ENCODE data around the gene YTHDF1.
A peak's percentile ranks its signal among the peaks of the same experiment; 100 is the strongest.
"Not testable (repeated sequence)": the region's sequence is repeated elsewhere in the genome, so short reads cannot be mapped to it uniquely, and the experiment has no call there.

The YTHDF1 gene

GRCh38 chr20:63223121-63223825, 7.3 kb upstream of the YTHDF1 start:
- peak; percentile 66 for ATAC-seq
- no peak for TF ChIP-seq ZNF70 (CRISPR knock-in tag; IDR thresholded peaks at IDR 0.05)
- no peak for TF ChIP-seq TSHZ2 (CRISPR knock-in tag; IDR thresholded peaks at IDR 0.05)
- no peak for TF ChIP-seq OSR1 (CRISPR knock-in tag; IDR thresholded peaks at IDR 0.05)
- TF ChIP-seq CREB5 (CRISPR knock-in tag; IDR thresholded peaks at IDR 0.05; ENCODE audit: low read depth), result no peak
- TF ChIP-seq CSRNP3 (CRISPR knock-in tag; IDR thresholded peaks at IDR 0.05), result no peak
- no peak for TF ChIP-seq SNAI2 (CRISPR knock-in tag; IDR thresholded peaks at IDR 0.05)
- no peak for TF ChIP-seq ZNF565 (CRISPR knock-in tag; conservative IDR thresholded peaks at IDR 0.05; ENCODE audit: low read depth)
- no peak for TF ChIP-seq BACH2 (CRISPR knock-in tag; IDR thresholded peaks at IDR 0.05; ENCODE audit: borderline replicate concordance)
- no peak for TF ChIP-seq PATZ1 (CRISPR knock-in tag; IDR thresholded peaks at IDR 0.05; ENCODE audit: borderline replicate concordance)
- TF ChIP-seq ARNTL (CRISPR knock-in tag; IDR thresholded peaks at IDR 0.05; ENCODE audit: borderline replicate concordance, low read depth), result no peak
- no peak for TF ChIP-seq ZNF8 (CRISPR knock-in tag; IDR thresholded peaks at IDR 0.05)
- no peak for TF ChIP-seq PPARA (CRISPR knock-in tag; IDR thresholded peaks at IDR 0.05; ENCODE audit: borderline replicate concordance)
- TF ChIP-seq ESRRG (CRISPR knock-in tag; IDR thresholded peaks at IDR 0.05), result no peak
- no peak for TF ChIP-seq ZC3H10 (CRISPR knock-in tag; IDR thresholded peaks at IDR 0.05)

GRCh38 chr20:63222541-63222940, 6.6 kb upstream of the YTHDF1 start:
- no peak for ATAC-seq
- TF ChIP-seq ARNTL (CRISPR knock-in tag; IDR thresholded peaks at IDR 0.05; ENCODE audit: borderline replicate concordance, low read depth) (no peak), ISL1 (CRISPR knock-in tag; IDR thresholded peaks at IDR 0.05) (no peak), ZNF70 (CRISPR knock-in tag; IDR thresholded peaks at IDR 0.05) (no peak), ESRRG (CRISPR knock-in tag; IDR thresholded peaks at IDR 0.05) (no peak), TSHZ2 (CRISPR knock-in tag; IDR thresholded peaks at IDR 0.05) (no peak), PPARA (CRISPR knock-in tag; IDR thresholded peaks at IDR 0.05; ENCODE audit: borderline replicate concordance) (no peak), BACH2 (CRISPR knock-in tag; IDR thresholded peaks at IDR 0.05; ENCODE audit: borderline replicate concordance) (no peak), CREB5 (CRISPR knock-in tag; IDR thresholded peaks at IDR 0.05; ENCODE audit: low read depth) (no peak), SNAI2 (CRISPR knock-in tag; IDR thresholded peaks at IDR 0.05) (no peak), POU6F1 (CRISPR knock-in tag; IDR thresholded peaks at IDR 0.05; ENCODE audit: borderline replicate concordance, low read depth) (no peak), PATZ1 (CRISPR knock-in tag; IDR thresholded peaks at IDR 0.05; ENCODE audit: borderline replicate concordance) (no peak), GLIS3 (CRISPR knock-in tag; IDR thresholded peaks at IDR 0.05) (no peak), TCF4 (CRISPR knock-in tag; IDR thresholded peaks at IDR 0.05; ENCODE audit: borderline replicate concordance) (no peak), ZFP3 (CRISPR knock-in tag; IDR thresholded peaks at IDR 0.05) (no peak), CSDC2 (CRISPR knock-in tag; IDR thresholded peaks at IDR 0.05) (no peak), OSR1 (CRISPR knock-in tag; IDR thresholded peaks at IDR 0.05) (no peak)

GRCh38 chr20:63221400-63222053, 5.6 kb upstream of the YTHDF1 start:
- not testable (repeated sequence) for ATAC-seq
